H1 (cell line): ENCODE results near the gene COL5A1. TPM values are rescaled to one million over a fixed set of nuclear protein-coding genes. Genes with fewer than 3 reads are reported as not detected.

Source experiments
- CTCF ChIA-PET: fragments of 300-600 bp; sonication (Branson Sonifier 250); formaldehyde crosslinking; loops from one replicate; lab custom pipeline; 2021; ENCODE audit not compliant: partially characterized antibody; lab: Charles Lee
- POLR2A ChIA-PET: fragments of 300-600 bp; sonication (Branson Sonifier 250); formaldehyde crosslinking; loops from one replicate; lab custom pipeline; 2021; ENCODE audit warnings: inconsistent platforms; ENCODE audit not compliant: partially characterized antibody; lab: Charles Lee
- DNase-seq, 2 experiments: peaks; one replicate each; pipeline versions ENCODE4 v3.0.0 to v3.0.0-alpha.2; 2010 to 2022; ENCODE audit warnings: low spot score in 2 of 2, low read depth in 1 of 2, mixed read lengths in 1 of 2
- FAIRE-seq: peaks from 2 replicates; lab custom pipeline; 2011; peaks lifted over from hg19 to GRCh38; lab: Jason Lieb, UNC
- H2AFZ ChIP-seq: 2 replicates; pipeline ENCODE4 v1.8.1; 2012; ENCODE audit warnings: low read length, inconsistent platforms
- H2AK5ac ChIP-seq: 2 replicates; pipeline ENCODE4 v1.6.1; 2013; ENCODE audit warnings: low read depth, low read length
- H2BK120ac ChIP-seq: replicated peaks from 2 replicates; pipeline ENCODE3; 2013; ENCODE audit warnings: low read depth, low read length, inconsistent platforms
- H2BK12ac ChIP-seq: 2 replicates; pipeline ENCODE4 v1.6.1; 2013; ENCODE audit warnings: low read depth, low read length
- H2BK15ac ChIP-seq: 2 replicates; pipeline ENCODE4 v1.6.1; 2013; ENCODE audit warnings: low read length
- H2BK20ac ChIP-seq: 2 replicates; pipeline ENCODE4 v1.6.1; 2013; ENCODE audit warnings: low read length
- H2BK5ac ChIP-seq: 2 replicates; pipeline ENCODE4 v1.6.1; 2013; ENCODE audit warnings: low read depth, low read length
- H3K14ac ChIP-seq: 2 replicates; pipeline ENCODE4 v1.6.1; 2013; ENCODE audit warnings: inconsistent platforms; ENCODE audit not compliant: insufficient read length
- H3K18ac ChIP-seq: 2 replicates; pipeline ENCODE4 v1.6.1; 2013; ENCODE audit warnings: low read length; ENCODE audit errors: extremely low read depth
- H3K23ac ChIP-seq: 2 replicates; pipeline ENCODE4 v1.6.1; 2013; ENCODE audit warnings: inconsistent platforms; ENCODE audit not compliant: insufficient read length
- H3K23me2 ChIP-seq: 2 replicates; pipeline ENCODE4 v1.6.1; 2013; ENCODE audit warnings: low read depth, low read length
- H3K27ac ChIP-seq: 2 replicates; pipeline ENCODE4 v1.6.1; 2011; ENCODE audit warnings: low read depth, low read length, inconsistent platforms
- H3K27me3 ChIP-seq, 4 experiments: replicated peaks in 1 of 4; 1 replicate in 1 of 4; 2 replicates in 3 of 4; pipeline versions ENCODE4 v1.6.1 to v1.8.1; 2011 to 2013; ENCODE audit warnings: low read length in 3 of 4, mild to moderate bottlenecking in 3 of 4, inconsistent platforms in 2 of 4, mixed read lengths in 2 of 4, moderate library complexity in 1 of 4; ENCODE audit not compliant: control insufficient read depth in 3 of 4, insufficient read depth in 3 of 4; ENCODE audit errors: extremely low read depth in 1 of 4
- H3K36me3 ChIP-seq, 4 experiments: 2 replicates each; pipeline versions ENCODE4 v1.6.1 to v1.8.1; 2011 to 2013; ENCODE audit warnings: mild to moderate bottlenecking in 4 of 4, low read length in 3 of 4, moderate library complexity in 2 of 4, control low read depth in 1 of 4, inconsistent platforms in 1 of 4; ENCODE audit not compliant: insufficient read depth in 4 of 4, control insufficient read depth in 2 of 4
- H3K4ac ChIP-seq: replicated peaks from 2 replicates; pipeline ENCODE3; 2013; ENCODE audit warnings: low read length, low read depth, mixed read lengths, inconsistent platforms; ENCODE audit not compliant: insufficient read length
- H3K4me1 ChIP-seq, 4 experiments: replicated peaks in 1 of 4; 1 replicate in 1 of 4; 2 replicates in 3 of 4; pipeline versions ENCODE4 v1.6.1 to v1.8.1; 2011 to 2013; ENCODE audit warnings: low read length in 3 of 4, inconsistent platforms in 2 of 4, mixed read lengths in 1 of 4; ENCODE audit not compliant: insufficient read depth in 4 of 4, control insufficient read depth in 3 of 4
- H3K4me2 ChIP-seq, 2 experiments: 2 replicates each; pipeline versions ENCODE4 v1.6.1 to v1.8.1; 2011 to 2013; ENCODE audit warnings: low read depth in 2 of 2, low read length in 2 of 2, control low read depth in 1 of 2, inconsistent platforms in 1 of 2, mild to moderate bottlenecking in 1 of 2; ENCODE audit not compliant: insufficient read depth in 1 of 2
- H3K4me3 ChIP-seq, 4 experiments: fragments of 200-600, 300-600 bp in 1 of 4; sonication (generic), shearing (Covaris generic), sonication (Bioruptor Twin) in 1 of 4; 2 replicates each; pipeline versions ENCODE4 v1.5.1 to v1.8.1; 2011 to 2016; ENCODE audit warnings: low read length in 4 of 4, low read depth in 3 of 4, control low read depth in 2 of 4, inconsistent platforms in 2 of 4, mild to moderate bottlenecking in 2 of 4, mixed read lengths in 1 of 4, moderate library complexity in 1 of 4; ENCODE audit not compliant: insufficient read depth in 2 of 4; ENCODE audit errors: extremely low read depth in 1 of 4
- H3K56ac ChIP-seq: replicated peaks from 2 replicates; pipeline ENCODE3; 2013; ENCODE audit warnings: low read depth, mild to moderate bottlenecking, mixed read lengths, low read length, inconsistent platforms; ENCODE audit not compliant: insufficient read length
- H3K79me1 ChIP-seq: 2 replicates; pipeline ENCODE4 v1.6.1; 2013; ENCODE audit warnings: low read depth, low read length, control low read depth
- H3K79me2 ChIP-seq, 2 experiments: 2 replicates each; pipeline versions ENCODE4 v1.6.1 to v1.8.1; 2012 to 2013; ENCODE audit warnings: low read length in 2 of 2, mild to moderate bottlenecking in 2 of 2, inconsistent platforms in 1 of 2; ENCODE audit not compliant: insufficient read depth in 2 of 2, control insufficient read depth in 1 of 2
- H3K9ac ChIP-seq, 4 experiments: replicated peaks in 1 of 4; 1 replicate in 1 of 4; 2 replicates in 3 of 4; pipeline versions ENCODE4 v1.6.1 to v1.8.1; 2011 to 2013; ENCODE audit warnings: low read depth in 3 of 4, low read length in 3 of 4, control low read depth in 2 of 4, mild to moderate bottlenecking in 2 of 4, moderate library complexity in 2 of 4, inconsistent platforms in 1 of 4; ENCODE audit errors: extremely low read depth in 1 of 4
- H3K9me3 ChIP-seq, 2 experiments: 2 replicates each; pipeline versions ENCODE4 v1.6.1 to v1.8.1; 2012 to 2013; ENCODE audit warnings: mild to moderate bottlenecking in 2 of 2, moderate library complexity in 2 of 2, control low read depth in 1 of 2, inconsistent platforms in 1 of 2, low read depth in 1 of 2, low read length in 1 of 2, mixed read lengths in 1 of 2; ENCODE audit not compliant: insufficient read depth in 2 of 2
- H4K20me1 ChIP-seq, 2 experiments: replicated peaks in 1 of 2; 2 replicates each; pipeline versions ENCODE3 to v1.8.1; 2011 to 2013; ENCODE audit warnings: inconsistent platforms in 2 of 2, low read length in 2 of 2, mild to moderate bottlenecking in 1 of 2; ENCODE audit not compliant: insufficient read depth in 2 of 2, control insufficient read depth in 1 of 2
- H4K5ac ChIP-seq: 2 replicates; pipeline ENCODE4 v1.6.1; 2013; ENCODE audit warnings: low read length, low read depth, mixed read lengths, inconsistent platforms; ENCODE audit not compliant: insufficient read length
- H4K8ac ChIP-seq: 2 replicates; pipeline ENCODE4 v1.8.0; 2013; ENCODE audit warnings: mild to moderate bottlenecking, moderate library complexity, low read length, inconsistent platforms; ENCODE audit not compliant: insufficient read depth; ENCODE audit errors: extremely low read depth
- H4K91ac ChIP-seq: replicated peaks from 2 replicates; pipeline ENCODE3; 2013; ENCODE audit warnings: low read length, mixed read lengths, inconsistent platforms; ENCODE audit not compliant: insufficient read length
- CTBP2 ChIP-seq: IDR thresholded peaks from 2 replicates; pipeline ENCODE4 v1.7.0; 2011; ENCODE audit warnings: borderline replicate concordance, mild to moderate bottlenecking, moderate library complexity, mixed read lengths, low read length; ENCODE audit not compliant: insufficient read depth, insufficient read length
- HDAC2 ChIP-seq, 2 experiments: fragments of 300-600 bp in 1 of 2; sonication (generic) in 1 of 2; IDR thresholded peaks; 2 replicates each; pipeline ENCODE4 v1.6.1; 2011 to 2012; ENCODE audit warnings: low read depth in 2 of 2, low read length in 2 of 2, mild to moderate bottlenecking in 2 of 2, moderate library complexity in 2 of 2, borderline replicate concordance in 1 of 2, inconsistent platforms in 1 of 2
- HDAC6 ChIP-seq: IDR thresholded peaks from one replicate; pipeline ENCODE4 v1.7.1; 2012; ENCODE audit warnings: low read depth, mild to moderate bottlenecking, inconsistent platforms, low read length, moderate library complexity
- MAFK ChIP-seq: IDR thresholded peaks from 2 replicates; pipeline ENCODE4 v1.6.1; 2012; ENCODE audit warnings: low read depth, mild to moderate bottlenecking, improper control_type of control experiment, low read length
- NANOG ChIP-seq: IDR thresholded peaks from 2 replicates; pipeline ENCODE4 v1.6.1; 2011; ENCODE audit warnings: low read length, low read depth, mild to moderate bottlenecking, inconsistent platforms; ENCODE audit not compliant: insufficient read depth, poor library complexity, severe bottlenecking
- RAD21 ChIP-seq, 2 experiments: IDR thresholded peaks in 1 of 2; conservative IDR thresholded peaks in 1 of 2; 2 replicates each; pipeline ENCODE4 v1.6.1; 2011; ENCODE audit warnings: low read depth in 2 of 2, low read length in 2 of 2, improper control_type of control experiment in 1 of 2, inconsistent platforms in 1 of 2, mild to moderate bottlenecking in 1 of 2, moderate library complexity in 1 of 2
- SRF ChIP-seq: IDR thresholded peaks from 2 replicates; pipeline ENCODE4 v1.6.1; 2011; ENCODE audit warnings: mild to moderate bottlenecking, low read depth, low read length, moderate library complexity
- TAF7 ChIP-seq: optimal IDR thresholded peaks from 2 replicates; pipeline ENCODE3; 2011; ENCODE audit warnings: low read depth, mild to moderate bottlenecking, inconsistent platforms, low read length, moderate library complexity, borderline replicate concordance
- WGBS, 2 experiments: shearing (Covaris generic) in 1 of 2; methylation state at CpG; one replicate each; pipeline versions ENCODE4 v1.1.6 to v1.1.7; 2013 to 2015; ENCODE audit warnings: low lambda C conversion rate in 2 of 2, mixed read lengths in 2 of 2, inconsistent platforms in 1 of 2, low coverage in 1 of 2, missing lambda C conversion rate in 1 of 2; ENCODE audit not compliant: insufficient replicate concordance in 2 of 2, insufficient coverage in 1 of 2, insufficient read length in 1 of 2; ENCODE audit errors: extremely low coverage in 1 of 2, missing lambda C conversion rate in 1 of 2; 5-methylcytosine and 5-hydroxymethylcytosine counted together
- polyA plus RNA-seq, 7 experiments: library from polyadenylated mRNA; depleted of rRNA in 3 of 7; stranded (reverse) in 5 of 7; unstranded in 2 of 7; fragments of >200 nt in 5 of 7; fragments of 200-250 nt in 2 of 7; gene quantifications; 1 replicate in 5 of 7; 2 replicates in 1 of 7; 4 replicates in 1 of 7; pipeline versions ENCODE4 v1.2.1 to v1.2.3, GENCODE V29; 2011 to 2013; ENCODE audit warnings: missing spikeins in 2 of 7, mixed read lengths in 2 of 7
- total RNA-seq: library from RNA; stranded (reverse); fragmentation: NEBNext Ultra II Directional; extraction: Animal tissue kit (Norgen Biotek cat#: 25700); gene quantifications from 2 replicates; pipeline ENCODE4 v1.2.1, GENCODE V29; 2021

COL5A1 gene
- total and polyA plus RNA-seq, 2 of the 8 experiments (the other 6 are each of a cell fraction or from before 2014, with no cell fraction given), result 3.8 to 12.0 TPM

DNA sequence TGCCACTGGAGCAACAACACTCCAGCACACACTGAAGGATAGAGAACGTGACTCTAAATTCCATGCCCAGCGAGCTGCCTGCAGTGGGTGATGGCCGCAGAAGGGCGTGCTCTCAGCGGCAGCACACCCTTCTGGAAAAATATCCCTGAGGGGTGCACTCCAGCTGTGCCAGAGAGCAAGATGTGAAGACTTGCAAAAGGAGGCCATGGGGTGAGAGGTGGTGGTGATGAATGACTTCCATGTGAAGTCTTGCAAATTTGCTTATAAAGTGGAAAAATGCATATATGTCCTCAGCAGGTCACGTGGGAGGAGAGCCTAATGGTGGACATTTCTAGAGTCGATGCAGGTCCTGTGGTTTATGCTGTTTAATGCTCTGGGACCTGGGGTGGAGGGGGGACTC, 39.8 kb upstream of the COL5A1 start:
- no peak overlapping the region for H3K23ac ChIP-seq
- no peak overlapping the region for H2AFZ ChIP-seq
- H3K79me2 ChIP-seq, result no peaks in the 10 kb centered on the region
- no peak overlapping the region; the same call in 1 of the 2 replicates for H2AK5ac ChIP-seq
- no peak overlapping the region for H3K9ac ChIP-seq
- no peak overlapping the region for H2BK20ac ChIP-seq
- H3K18ac ChIP-seq, result no peak overlapping the region
- no peak overlapping the region for H2BK12ac ChIP-seq
- H3K4me3 ChIP-seq, result no peak overlapping the region
- no peak for FAIRE-seq
- no peaks in the 10 kb centered on the region; a peak in 2 of 7 replicates for H3K27me3 ChIP-seq
- no peaks in the 10 kb centered on the region for H3K23me2 ChIP-seq
- H4K8ac ChIP-seq, result no peak overlapping the region
- H3K56ac ChIP-seq, result no peak overlapping the region
- H3K36me3 ChIP-seq, result no peaks in the 10 kb centered on the region
- no peak overlapping the region for H2BK15ac ChIP-seq
- POLR2A ChIA-PET, result no interaction called here
- TF ChIP-seq RAD21 (IDR thresholded peaks at IDR 0.05 in 1 of 2, conservative IDR thresholded peaks at IDR 0.05 in 1 of 2; ENCODE audit: low read depth in 2 of 2, low read length in 2 of 2) (no peak), HDAC6 (no peak), HDAC2 (IDR thresholded peaks at IDR 0.05; ENCODE audit: borderline replicate concordance in 1 of 2, low read depth in 2 of 2, low read length in 2 of 2) (no peak), MAFK (no peak), TAF7 (no peak), SRF (no peak), CTBP2 (no peak), NANOG (no peak)
- no peak overlapping the region for H4K5ac ChIP-seq
- no peaks in the 10 kb centered on the region for H4K20me1 ChIP-seq
- no peak overlapping the region for H2BK120ac ChIP-seq
- H2BK5ac ChIP-seq, result no peak overlapping the region
- CTCF ChIA-PET, result interaction anchor here (1.1 kb wide), 1 partner anchor 128 kb away, joined by 3 read pairs; no protein-coding TSS in a partner anchor
- no peak for DNase-seq
- H4K91ac ChIP-seq, result no peak overlapping the region
- no peaks in the 10 kb centered on the region for H3K79me1 ChIP-seq
- WGBS, 2 experiments, result 94% methylated on average over 7 of the region's 7 CpGs; no CpG with 5 or more reads in 1 of the 2 experiments
- H3K4me1 ChIP-seq, result no peaks in the 10 kb centered on the region
- H3K9me3 ChIP-seq, result peaks cover 0 to 5% of the 10 kb centered on the region in 2 experiments; a peak in 1 of 4 replicates
- no peak overlapping the region for H3K14ac ChIP-seq
- no peak overlapping the region for H3K4me2 ChIP-seq
- no peak overlapping the region for H3K4ac ChIP-seq
- no peak overlapping the region for H3K27ac ChIP-seq
